Ovary (tissue), 3 donors: ENCODE measurements around the gene DBF4B.

Experiments
- POLR2A ChIP-seq: fragments of 450-650 bp; IDR thresholded peaks from one replicate; pipeline ENCODE4 v1.6.1; 2017; ENCODE audit warnings: antibody characterized with exemption, mild to moderate bottlenecking, moderate library complexity
- TF ChIP-seq, protein P1 (sequence below), 3 donors: fragments of 450-650 bp in 2 of 3; fragments of 200-600 bp in 1 of 3; IDR thresholded peaks; one replicate each; pipeline versions ENCODE4 v1.5.1 to v1.8.0; 2016 to 2022; ENCODE audit warnings: antibody characterized with exemption in 3 of 3, mild to moderate bottlenecking in 1 of 3
- donor health status: DM: no; HTN: no; CAD: no.

DNA sequence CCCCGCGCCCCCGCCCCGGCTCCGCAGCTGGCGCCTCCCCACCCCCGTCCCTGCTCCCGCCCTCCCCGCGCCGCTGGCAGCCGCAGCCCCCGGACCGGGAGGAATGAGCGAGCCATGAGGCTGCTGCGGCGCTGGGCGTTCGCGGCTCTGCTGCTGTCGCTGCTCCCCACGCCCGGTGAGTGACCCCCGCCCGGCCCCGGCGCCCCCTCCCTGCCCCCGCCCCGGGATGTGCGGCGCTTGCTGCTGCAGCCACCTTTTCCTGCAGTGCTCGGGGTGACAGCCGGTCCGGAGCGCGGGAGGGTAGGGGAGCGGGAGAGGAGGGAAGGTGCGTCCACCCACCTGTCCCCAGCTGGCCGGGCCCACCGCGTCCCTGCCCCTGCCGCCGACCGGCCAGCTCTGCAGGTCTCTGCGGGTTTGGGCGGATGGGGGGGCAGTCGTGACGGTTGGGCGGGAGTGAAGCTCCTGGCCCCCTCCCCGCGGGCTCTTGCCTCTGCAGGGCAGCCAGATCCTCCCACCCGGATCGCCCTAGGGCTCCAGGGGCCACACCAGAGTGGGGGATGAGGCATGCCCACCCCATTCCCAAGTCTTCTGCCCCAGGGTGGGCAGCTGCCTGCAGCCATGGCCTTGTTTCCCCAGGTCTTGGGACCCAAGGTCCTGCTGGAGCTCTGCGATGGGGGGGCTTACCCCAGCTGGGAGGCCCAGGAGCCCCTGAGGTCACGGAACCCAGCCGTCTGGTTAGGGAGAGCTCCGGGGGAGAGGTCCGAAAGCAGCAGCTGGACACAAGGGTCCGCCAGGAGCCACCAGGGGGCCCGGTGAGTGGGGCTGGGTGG, 50.8 kb downstream of the DBF4B start:
- TF ChIP-seq, protein P1, sequence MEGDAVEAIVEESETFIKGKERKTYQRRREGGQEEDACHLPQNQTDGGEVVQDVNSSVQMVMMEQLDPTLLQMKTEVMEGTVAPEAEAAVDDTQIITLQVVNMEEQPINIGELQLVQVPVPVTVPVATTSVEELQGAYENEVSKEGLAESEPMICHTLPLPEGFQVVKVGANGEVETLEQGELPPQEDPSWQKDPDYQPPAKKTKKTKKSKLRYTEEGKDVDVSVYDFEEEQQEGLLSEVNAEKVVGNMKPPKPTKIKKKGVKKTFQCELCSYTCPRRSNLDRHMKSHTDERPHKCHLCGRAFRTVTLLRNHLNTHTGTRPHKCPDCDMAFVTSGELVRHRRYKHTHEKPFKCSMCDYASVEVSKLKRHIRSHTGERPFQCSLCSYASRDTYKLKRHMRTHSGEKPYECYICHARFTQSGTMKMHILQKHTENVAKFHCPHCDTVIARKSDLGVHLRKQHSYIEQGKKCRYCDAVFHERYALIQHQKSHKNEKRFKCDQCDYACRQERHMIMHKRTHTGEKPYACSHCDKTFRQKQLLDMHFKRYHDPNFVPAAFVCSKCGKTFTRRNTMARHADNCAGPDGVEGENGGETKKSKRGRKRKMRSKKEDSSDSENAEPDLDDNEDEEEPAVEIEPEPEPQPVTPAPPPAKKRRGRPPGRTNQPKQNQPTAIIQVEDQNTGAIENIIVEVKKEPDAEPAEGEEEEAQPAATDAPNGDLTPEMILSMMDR (IDR thresholded peaks at IDR 0.05) = no peak
- TF ChIP-seq POLR2A = no peak
